Uterus (tissue), 2 donors: ENCODE results near the gene DNA2.

Source experiments
- CTCF ChIP-seq, 4 experiments: fragments of 200-600 bp in 2 of 4; fragments of 450-650 bp in 2 of 4; sonication (generic) in 2 of 4; IDR thresholded peaks; one replicate each; pipeline ENCODE4 v1.5.1; 2016 to 2019; ENCODE audit warnings: antibody characterized with exemption in 4 of 4, mild to moderate bottlenecking in 2 of 4, moderate library complexity in 1 of 4
- POLR2A ChIP-seq, 2 donors: fragments of 450-650 bp; IDR thresholded peaks; one replicate each; pipeline ENCODE4 v1.6.1; 2016; ENCODE audit warnings: antibody characterized with exemption in 2 of 2, mild to moderate bottlenecking in 1 of 2, moderate library complexity in 1 of 2

- TF ChIP-seq CTCF (IDR thresholded peaks at IDR 0.05) = no peak
- no peak for TF ChIP-seq POLR2A (IDR thresholded peaks at IDR 0.05)
Observed at GRCh38 chr10:68402276-68402675, 69.5 kb downstream of the DNA2 start.
